AG04450 (cell line): ENCODE measurements around the gene MPP1. TPM values are rescaled to one million over a fixed set of nuclear protein-coding genes. Genes with fewer than 3 reads are reported as not detected.
"Not testable (repeated sequence)": the region's sequence is repeated elsewhere in the genome, so short reads cannot be mapped to it uniquely, and the experiment has no call there.

Source experiments
- CTCF ChIA-PET: fragments of 300-600, 350-600 bp; formaldehyde crosslinking; extraction: SDS; loops from one replicate; lab custom pipeline; 2022; ENCODE audit warnings: antibody characterized with exemption, inconsistent platforms; lab: Charles Lee
- POLR2A ChIA-PET: fragments of 350-600 bp; formaldehyde crosslinking; extraction: SDS; loops from one replicate; lab custom pipeline; 2021; ENCODE audit warnings: antibody characterized with exemption, inconsistent platforms; lab: Yijun Ruan, JAX
- DNase-seq: peaks from one replicate; pipeline ENCODE4 v3.0.0-alpha.2; 2011; ENCODE audit warnings: low read depth, low spot score
- H3K27ac ChIP-seq: one replicate; pipeline ENCODE4 v1.5.1; 2012; ENCODE audit warnings: low read depth, low read length, control low read depth
- H3K27me3 ChIP-seq: one replicate; pipeline ENCODE4 v1.6.0; 2012; ENCODE audit warnings: low read length; ENCODE audit not compliant: control insufficient read depth, insufficient read depth
- H3K4me3 ChIP-seq: 2 replicates; pipeline ENCODE4 v1.5.1; 2011; ENCODE audit warnings: mild to moderate bottlenecking, low read depth, low read length, control low read depth
- H3K9me3 ChIP-seq: 2 replicates; pipeline ENCODE4 v1.5.1; 2012; ENCODE audit warnings: low read length; ENCODE audit not compliant: control insufficient read depth, insufficient read depth
- polyA plus RNA-seq: library from polyadenylated mRNA; depleted of rRNA; stranded (reverse); fragments of >200 nt; gene quantifications from 2 replicates; pipeline ENCODE4 v1.2.3, GENCODE V29; 2011
- TF ChIP-seq, protein P1 (sequence below): IDR thresholded peaks from 2 replicates; pipeline ENCODE4 v1.5.1; 2011; ENCODE audit warnings: low read depth, low read length, control low read depth, inconsistent platforms

MPP1 gene
- polyA plus RNA-seq, 1 experiment, result 30.3 TPM

DNA sequence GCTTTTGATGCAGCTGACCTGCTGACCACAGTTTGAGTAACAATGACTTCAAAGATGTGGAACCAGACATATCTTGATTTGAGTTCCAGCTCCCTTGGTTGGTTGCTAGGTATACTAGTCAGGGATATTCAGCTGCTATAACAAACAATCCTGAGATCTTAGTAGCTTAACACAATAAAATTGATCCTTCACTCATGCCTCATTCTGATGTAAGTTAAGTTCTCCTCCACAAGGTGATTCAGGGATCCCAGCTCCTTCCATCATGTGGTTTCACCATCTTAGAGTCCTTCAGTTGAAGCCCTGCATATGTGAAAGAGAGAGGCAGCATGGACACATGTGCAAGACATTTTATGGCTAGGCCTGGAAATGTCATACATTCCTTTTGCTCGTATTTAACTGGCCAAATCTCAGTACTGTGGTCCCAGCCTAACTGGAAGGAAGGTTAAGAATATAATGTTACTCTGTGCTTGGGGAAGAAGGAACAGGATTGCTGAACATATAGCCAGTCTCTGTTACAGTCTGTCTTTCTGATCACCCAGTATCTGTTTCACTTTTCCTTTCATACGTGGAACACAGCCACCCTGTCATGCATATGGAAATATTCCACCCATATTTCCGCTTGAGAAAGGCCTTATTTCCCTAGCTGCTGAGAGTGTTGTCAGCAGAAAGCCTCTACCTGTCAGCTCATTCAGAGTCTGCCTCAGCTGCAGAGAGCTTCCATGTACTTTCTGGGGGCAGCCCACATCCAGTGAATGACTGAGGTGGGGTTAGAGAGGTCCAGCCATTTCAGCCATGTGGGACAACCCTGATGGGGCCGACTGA is 22.1 kb upstream of the MPP1 start:
- CTCF ChIA-PET, result no interaction called here
- no peak overlapping the region for H3K27ac ChIP-seq
- TF ChIP-seq, protein P1, sequence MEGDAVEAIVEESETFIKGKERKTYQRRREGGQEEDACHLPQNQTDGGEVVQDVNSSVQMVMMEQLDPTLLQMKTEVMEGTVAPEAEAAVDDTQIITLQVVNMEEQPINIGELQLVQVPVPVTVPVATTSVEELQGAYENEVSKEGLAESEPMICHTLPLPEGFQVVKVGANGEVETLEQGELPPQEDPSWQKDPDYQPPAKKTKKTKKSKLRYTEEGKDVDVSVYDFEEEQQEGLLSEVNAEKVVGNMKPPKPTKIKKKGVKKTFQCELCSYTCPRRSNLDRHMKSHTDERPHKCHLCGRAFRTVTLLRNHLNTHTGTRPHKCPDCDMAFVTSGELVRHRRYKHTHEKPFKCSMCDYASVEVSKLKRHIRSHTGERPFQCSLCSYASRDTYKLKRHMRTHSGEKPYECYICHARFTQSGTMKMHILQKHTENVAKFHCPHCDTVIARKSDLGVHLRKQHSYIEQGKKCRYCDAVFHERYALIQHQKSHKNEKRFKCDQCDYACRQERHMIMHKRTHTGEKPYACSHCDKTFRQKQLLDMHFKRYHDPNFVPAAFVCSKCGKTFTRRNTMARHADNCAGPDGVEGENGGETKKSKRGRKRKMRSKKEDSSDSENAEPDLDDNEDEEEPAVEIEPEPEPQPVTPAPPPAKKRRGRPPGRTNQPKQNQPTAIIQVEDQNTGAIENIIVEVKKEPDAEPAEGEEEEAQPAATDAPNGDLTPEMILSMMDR, result no peak
- no peaks in the 10 kb centered on the region for H3K27me3 ChIP-seq
- DNase-seq, result no peak
- H3K4me3 ChIP-seq, result no peak overlapping the region
- H3K9me3 ChIP-seq, result no peaks in the 10 kb centered on the region
- POLR2A ChIA-PET, result no interaction called here

DNA sequence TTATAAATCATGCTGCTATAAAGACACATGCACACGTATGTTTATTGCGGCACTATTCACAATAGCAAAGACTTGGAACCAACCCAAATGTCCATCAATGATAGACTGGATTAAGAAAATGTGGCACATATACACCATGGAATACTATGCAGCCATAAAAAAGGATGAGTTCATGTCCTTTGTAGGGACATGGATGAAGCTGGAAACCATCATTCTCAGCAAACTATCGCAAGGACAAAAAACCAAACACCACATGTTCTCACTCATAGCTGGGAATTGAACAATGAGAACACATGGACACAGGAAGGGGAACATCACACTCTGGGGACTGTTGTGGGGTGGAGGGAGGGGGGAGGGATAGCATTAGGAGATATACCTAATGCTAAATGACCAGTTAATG is 20.3 kb upstream of the MPP1 start:
- DNase-seq, H3K27ac ChIP-seq, H3K4me3 ChIP-seq, H3K27me3 ChIP-seq, POLR2A ChIA-PET, CTCF ChIA-PET, H3K9me3 ChIP-seq: not testable (repeated sequence)

DNA sequence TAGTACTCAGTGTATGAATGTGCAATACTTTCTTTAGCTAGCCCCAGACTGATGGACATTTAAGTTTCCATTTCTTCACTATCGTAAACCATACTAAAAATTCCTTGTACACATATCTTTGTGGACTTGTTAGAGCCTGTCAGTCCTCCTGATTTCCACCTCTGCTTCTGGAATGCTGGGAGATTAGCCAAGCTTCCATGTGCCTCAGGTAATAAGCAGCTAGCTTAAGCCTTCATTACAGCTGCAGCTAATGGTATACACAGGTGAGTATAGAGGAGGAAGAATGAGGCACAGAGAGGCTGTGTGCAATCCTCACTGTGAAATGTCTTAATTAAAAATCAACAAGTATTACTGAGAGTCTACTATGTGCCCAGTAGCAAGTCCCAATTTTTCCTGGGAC is 19.4 kb upstream of the MPP1 start:
- CTCF ChIA-PET, result no interaction called here
- Histone ChIP-seq H3K9me3 (no peaks in the 10 kb centered on the region), H3K27ac (no peak overlapping the region), H3K4me3 (no peak overlapping the region), H3K27me3 (no peaks in the 10 kb centered on the region)
- TF ChIP-seq, protein P1, result no peak
- POLR2A ChIA-PET, result no interaction called here
- DNase-seq, result no peak

DNA sequence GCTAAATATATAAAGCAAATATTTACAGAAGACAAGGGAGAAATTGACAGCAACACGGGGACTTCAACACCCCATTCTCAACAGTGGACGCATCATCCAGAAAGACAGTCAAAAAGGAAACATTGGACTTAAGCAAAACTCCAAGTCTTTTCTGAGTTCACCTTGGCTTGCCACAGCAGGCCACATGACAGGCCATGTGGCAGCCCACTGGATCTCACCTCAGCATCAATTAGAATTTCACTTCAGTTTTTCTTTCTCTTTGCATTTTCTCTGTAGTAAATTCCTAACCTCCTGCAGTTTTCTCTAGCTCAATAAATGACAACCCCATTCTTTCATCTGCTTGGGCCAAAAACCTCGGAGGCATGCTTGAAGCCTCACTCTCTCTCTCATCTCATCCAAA is 16.7 kb upstream of the MPP1 start:
- CTCF ChIA-PET, result no interaction called here
- Histone ChIP-seq H3K9me3 (peaks cover 3% of the 10 kb centered on the region; the same call in 1 of the 2 replicates), H3K4me3 (no peak overlapping the region), H3K27me3 (no peaks in the 10 kb centered on the region), H3K27ac (no peak overlapping the region)
- DNase-seq, result no peak
- POLR2A ChIA-PET, result no interaction called here
- TF ChIP-seq, protein P1, result no peak

DNA sequence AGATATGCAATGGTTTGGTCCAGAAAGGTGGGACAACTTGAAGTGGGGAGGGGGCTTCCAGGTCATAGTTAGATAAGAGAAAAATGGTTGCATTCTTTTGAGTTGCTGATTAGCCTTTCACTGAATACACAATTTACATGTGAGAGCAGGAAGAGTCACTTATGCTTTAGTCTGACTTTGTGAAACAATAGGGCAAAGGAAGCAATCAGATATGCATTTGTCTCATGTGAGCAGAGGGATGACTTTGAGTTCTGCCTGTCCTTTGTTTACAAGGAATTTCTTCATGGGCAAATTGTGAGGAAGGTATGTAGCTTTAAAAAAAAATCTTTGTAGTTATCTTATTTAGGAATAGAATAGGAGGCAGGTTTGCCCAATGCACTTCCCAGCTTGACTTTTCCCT is 16.2 kb upstream of the MPP1 start:
- ChIA-PET CTCF (no interaction called here), POLR2A (no interaction called here)
- Histone ChIP-seq H3K4me3 (no peak overlapping the region), H3K27me3 (no peaks in the 10 kb centered on the region), H3K9me3 (peaks cover 3% of the 10 kb centered on the region; the same call in 1 of the 2 replicates), H3K27ac (no peak overlapping the region)
- no peak for DNase-seq
- TF ChIP-seq, protein P1, result no peak
